Germinal center (tissue), 1 donor: ENCODE data around the gene MICAL2.

Experiments
- DNase-seq: peaks from one replicate; pipeline ENCODE4 v3.0.0; 2012; ENCODE audit warnings: mixed read lengths, low spot score

The MICAL2 gene

GRCh38 chr11:12171921-12172320 is 61.5 kb downstream of the MICAL2 start:
- no peak for DNase-seq

GRCh38 chr11:12172493-12173013 is 62.2 kb downstream of the MICAL2 start:
- DNase-seq: no peak

- DNase-seq: no peak
Observed at GRCh38 chr11:12173111-12173510, 62.7 kb downstream of the MICAL2 start.

GRCh38 chr11:12174128-12174476 is 63.7 kb downstream of the MICAL2 start:
- DNase-seq: no peak

GRCh38 chr11:12174477-12175143 is 64.2 kb downstream of the MICAL2 start:
- DNase-seq: no peak

GRCh38 chr11:12175694-12176241 is 65.4 kb downstream of the MICAL2 start:
- DNase-seq: no peak

GRCh38 chr11:12176410-12176809 is 66.0 kb downstream of the MICAL2 start:
- no peak for DNase-seq

- DNase-seq: no peak
Observed at GRCh38 chr11:12177739-12178338, 67.4 kb downstream of the MICAL2 start.

GRCh38 chr11:12179019-12179418 is 68.6 kb downstream of the MICAL2 start:
- DNase-seq: no peak

- DNase-seq: no peak
Observed at GRCh38 chr11:12179531-12179930, 69.1 kb downstream of the MICAL2 start.

GRCh38 chr11:12180257-12181205 is 70.1 kb downstream of the MICAL2 start:
- DNase-seq: no peak

- no peak for DNase-seq
Observed at GRCh38 chr11:12182302-12182675, 71.9 kb downstream of the MICAL2 start.

GRCh38 chr11:12182676-12183541 is 72.5 kb downstream of the MICAL2 start:
- no peak for DNase-seq

GRCh38 chr11:12183827-12184620 is 73.6 kb downstream of the MICAL2 start:
- no peak for DNase-seq

GRCh38 chr11:12184699-12185098 is 74.3 kb downstream of the MICAL2 start:
- no peak for DNase-seq

- DNase-seq: no peak
Observed at GRCh38 chr11:12185106-12185690, 74.8 kb downstream of the MICAL2 start.

- no peak for DNase-seq
Observed at GRCh38 chr11:12185914-12186313, 75.5 kb downstream of the MICAL2 start.

- DNase-seq: no peak
Observed at GRCh38 chr11:12186701-12187100, 76.3 kb downstream of the MICAL2 start.

GRCh38 chr11:12187399-12187798 is 77.0 kb downstream of the MICAL2 start:
- no peak for DNase-seq
